PC-3 (cell line): ENCODE results near the gene HRH1. TPM values are rescaled to one million over a fixed set of nuclear protein-coding genes. Genes with fewer than 3 reads are reported as not detected.

Experiments
- ATAC-seq: fragments of 200-7000 bp; cut with Tn5 transposase; 2 replicates; pipeline ENCODE4 v1.9.1; 2020; ENCODE audit warnings: mild to moderate bottlenecking, moderate library complexity
- BruUV-seq: library from RNA; stranded (reverse); fragments of 400-500 nt; replicated peaks from 2 replicates; lab custom pipeline; 2021; lab: Mats Ljungman, UMichigan
- CTCF ChIA-PET: fragments of 300-600 bp; sonication (Branson Sonifier 250); formaldehyde crosslinking; loops from one replicate; lab custom pipeline; 2022; ENCODE audit warnings: antibody characterized with exemption; lab: Charles Lee
- POLR2A ChIA-PET: fragments of 300-600 bp; sonication (Branson Sonifier 250); formaldehyde crosslinking; loops from one replicate; lab custom pipeline; 2022; ENCODE audit warnings: antibody characterized with exemption; ENCODE audit not compliant: unreplicated experiment; lab: Charles Lee
- DNase-seq: peaks from one replicate; pipeline ENCODE4 v3.0.0-alpha.2; 2015
- H2AFZ ChIP-seq: fragments of 300-600 bp; sonication (generic); 2 replicates; pipeline ENCODE4 v1.6.0; 2016; ENCODE audit warnings: antibody characterized with exemption, low read length
- H3F3A ChIP-seq: fragments of 300-600 bp; sonication (generic); one replicate; pipeline ENCODE4 v1.6.0; 2017; ENCODE audit warnings: antibody characterized with exemption, low read length, control low read depth, mild to moderate bottlenecking; ENCODE audit not compliant: unreplicated experiment
- H3K27ac ChIP-seq: fragments of 300-600 bp; sonication (generic); 2 replicates; pipeline ENCODE4 v1.5.1; 2016; ENCODE audit warnings: mild to moderate bottlenecking, low read length
- H3K27me3 ChIP-seq: fragments of 300-600 bp; sonication (generic); 2 replicates; pipeline ENCODE4 v1.6.1; 2016; ENCODE audit warnings: low read length, mixed read lengths
- H3K36me3 ChIP-seq: fragments of 300-600 bp; sonication (generic); 2 replicates; pipeline ENCODE4 v1.6.1; 2016; ENCODE audit warnings: low read depth, mixed run types, low read length, mixed read lengths
- H3K4me1 ChIP-seq: fragments of 300-600 bp; sonication (generic); 2 replicates; pipeline ENCODE4 v1.5.1; 2016; ENCODE audit warnings: low read length; ENCODE audit not compliant: insufficient read depth
- H3K4me2 ChIP-seq: fragments of 300-600 bp; sonication (generic); 2 replicates; pipeline ENCODE4 v1.6.0; 2016; ENCODE audit warnings: low read length
- H3K4me3 ChIP-seq: fragments of 300-600 bp; sonication (generic); 2 replicates; pipeline ENCODE4 v1.5.1; 2016; ENCODE audit warnings: mild to moderate bottlenecking, low read length, mixed read lengths
- H3K79me2 ChIP-seq: fragments of 300-600 bp; sonication (generic); 2 replicates; pipeline ENCODE4 v1.6.1; 2017; ENCODE audit warnings: low read length, mixed read lengths
- H3K9ac ChIP-seq: fragments of 300-600 bp; sonication (generic); 2 replicates; pipeline ENCODE4 v1.6.0; 2016; ENCODE audit warnings: mild to moderate bottlenecking, low read length
- H3K9me2 ChIP-seq: fragments of 300-600 bp; sonication (generic); replicated peaks from 2 replicates; pipeline ENCODE4 v1.6.1; 2016; ENCODE audit warnings: mixed run types, low read length, mixed read lengths
- H3K9me3 ChIP-seq: fragments of 300-600 bp; sonication (generic); 2 replicates; pipeline ENCODE4 v1.6.1; 2016; ENCODE audit warnings: low read length, mixed read lengths
- H4K20me1 ChIP-seq: fragments of 300-600 bp; sonication (generic); 2 replicates; pipeline ENCODE4 v1.6.1; 2016; ENCODE audit warnings: low read length, mixed read lengths
- EZH2 ChIP-seq: fragments of 300-600 bp; sonication (generic); IDR thresholded peaks from one replicate; pipeline ENCODE4 v1.6.1; 2017; ENCODE audit warnings: antibody characterized with exemption, mild to moderate bottlenecking, low read length; ENCODE audit not compliant: unreplicated experiment
- EZH2phosphoT487 ChIP-seq: fragments of 300-600 bp; sonication (generic); IDR thresholded peaks from 2 replicates; pipeline ENCODE4 v1.6.1; 2018; ENCODE audit warnings: mild to moderate bottlenecking, antibody characterized with exemption, low read length, borderline replicate concordance
- intact Hi-C: fragments of 100-400 bp; cut with micrococcal nuclease; formaldehyde crosslinking; loops from 2 replicates; pipeline ENCODE4 v1.9.0; 2023
- total RNA-seq: library from RNA; depleted of rRNA; stranded (reverse); fragments of >200 nt; gene quantifications from 2 replicates; pipeline ENCODE4 v1.2.3, GENCODE V29; 2014
- TF ChIP-seq, protein P1 (sequence below): fragments of 300-600 bp; sonication (generic); conservative IDR thresholded peaks from 2 replicates; pipeline ENCODE4 v1.5.1; 2017; ENCODE audit warnings: antibody characterized with exemption, low read depth, mild to moderate bottlenecking, low read length

Gene HRH1
- total RNA-seq, 1 experiment from 2014 or later = 5.9 TPM

DNA sequence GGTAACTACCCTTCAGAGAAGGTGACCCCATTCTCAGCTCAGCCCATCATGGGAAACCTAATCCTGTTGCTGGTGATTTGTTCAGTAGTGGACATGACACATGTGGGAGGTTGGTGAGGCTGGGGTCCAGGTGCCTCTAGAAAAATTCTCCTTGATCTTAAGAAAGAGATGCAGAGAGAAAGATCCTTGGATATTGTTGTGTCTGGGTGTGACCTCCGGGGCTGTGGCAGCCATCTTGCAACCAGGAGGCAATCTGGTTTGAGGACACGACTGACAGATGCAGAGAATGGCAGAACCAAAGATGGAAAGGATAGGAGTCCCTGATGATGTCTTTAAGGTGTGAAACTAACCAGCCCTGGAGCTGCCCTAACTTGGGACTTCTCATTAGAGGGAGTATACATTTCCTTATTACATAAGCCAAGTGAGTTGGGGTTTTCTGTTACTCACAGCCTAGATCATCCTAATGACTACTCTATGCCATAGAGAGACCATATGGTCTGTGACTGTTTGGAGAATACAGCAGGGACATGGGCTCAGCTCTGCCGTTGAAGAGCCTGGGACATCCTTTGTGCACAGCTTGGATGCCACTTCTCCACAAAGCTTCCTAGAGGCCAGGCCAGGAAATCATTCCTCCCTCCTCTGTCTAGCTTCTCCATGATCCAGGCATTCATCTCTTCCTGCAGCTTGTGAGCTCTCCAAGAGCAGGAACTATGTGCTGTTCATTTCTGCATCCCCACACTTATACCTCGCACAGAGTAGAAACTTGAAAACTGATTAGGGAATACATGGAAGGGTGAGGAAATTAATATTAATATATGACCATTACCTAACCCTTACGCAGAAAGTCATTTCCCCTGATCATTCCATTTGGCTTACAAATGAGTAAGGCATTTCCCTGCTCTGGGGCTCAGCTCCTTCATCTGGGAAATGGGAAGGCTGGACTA lies 45.9 kb downstream of the HRH1 start:
- Histone ChIP-seq H3K4me2 (no peak overlapping the region), H3K79me2 (no peaks in the 10 kb centered on the region), H3K36me3 (no peaks in the 10 kb centered on the region), H3K9ac (no peak overlapping the region), H3F3A (no peaks in the 10 kb centered on the region), H3K4me1 (peaks cover 45% of the 10 kb centered on the region), H3K9me3 (no peaks in the 10 kb centered on the region), H3K27me3 (no peaks in the 10 kb centered on the region), H3K9me2 (no peaks in the 10 kb centered on the region), H3K4me3 (no peak overlapping the region), H4K20me1 (no peaks in the 10 kb centered on the region), H3K27ac (no peak overlapping the region), H2AFZ (no peak overlapping the region)
- ATAC-seq = no peak
- CTCF ChIA-PET = no interaction called here
- intact Hi-C loops = loop anchor here (2.0 kb wide), 1 partner anchor 15 kb away; no protein-coding TSS in a partner anchor
- DNase-seq = peak; percentile 20
- TF ChIP-seq, protein P1, sequence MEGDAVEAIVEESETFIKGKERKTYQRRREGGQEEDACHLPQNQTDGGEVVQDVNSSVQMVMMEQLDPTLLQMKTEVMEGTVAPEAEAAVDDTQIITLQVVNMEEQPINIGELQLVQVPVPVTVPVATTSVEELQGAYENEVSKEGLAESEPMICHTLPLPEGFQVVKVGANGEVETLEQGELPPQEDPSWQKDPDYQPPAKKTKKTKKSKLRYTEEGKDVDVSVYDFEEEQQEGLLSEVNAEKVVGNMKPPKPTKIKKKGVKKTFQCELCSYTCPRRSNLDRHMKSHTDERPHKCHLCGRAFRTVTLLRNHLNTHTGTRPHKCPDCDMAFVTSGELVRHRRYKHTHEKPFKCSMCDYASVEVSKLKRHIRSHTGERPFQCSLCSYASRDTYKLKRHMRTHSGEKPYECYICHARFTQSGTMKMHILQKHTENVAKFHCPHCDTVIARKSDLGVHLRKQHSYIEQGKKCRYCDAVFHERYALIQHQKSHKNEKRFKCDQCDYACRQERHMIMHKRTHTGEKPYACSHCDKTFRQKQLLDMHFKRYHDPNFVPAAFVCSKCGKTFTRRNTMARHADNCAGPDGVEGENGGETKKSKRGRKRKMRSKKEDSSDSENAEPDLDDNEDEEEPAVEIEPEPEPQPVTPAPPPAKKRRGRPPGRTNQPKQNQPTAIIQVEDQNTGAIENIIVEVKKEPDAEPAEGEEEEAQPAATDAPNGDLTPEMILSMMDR = no peak
- TF ChIP-seq EZH2 (no peak), EZH2phosphoT487 (no peak)
- no TSS peak for BruUV-seq
- POLR2A ChIA-PET = interaction anchor here (1.1 kb wide), 1 partner anchor 73 kb away, joined by 5 read pairs; no protein-coding TSS in a partner anchor

DNA sequence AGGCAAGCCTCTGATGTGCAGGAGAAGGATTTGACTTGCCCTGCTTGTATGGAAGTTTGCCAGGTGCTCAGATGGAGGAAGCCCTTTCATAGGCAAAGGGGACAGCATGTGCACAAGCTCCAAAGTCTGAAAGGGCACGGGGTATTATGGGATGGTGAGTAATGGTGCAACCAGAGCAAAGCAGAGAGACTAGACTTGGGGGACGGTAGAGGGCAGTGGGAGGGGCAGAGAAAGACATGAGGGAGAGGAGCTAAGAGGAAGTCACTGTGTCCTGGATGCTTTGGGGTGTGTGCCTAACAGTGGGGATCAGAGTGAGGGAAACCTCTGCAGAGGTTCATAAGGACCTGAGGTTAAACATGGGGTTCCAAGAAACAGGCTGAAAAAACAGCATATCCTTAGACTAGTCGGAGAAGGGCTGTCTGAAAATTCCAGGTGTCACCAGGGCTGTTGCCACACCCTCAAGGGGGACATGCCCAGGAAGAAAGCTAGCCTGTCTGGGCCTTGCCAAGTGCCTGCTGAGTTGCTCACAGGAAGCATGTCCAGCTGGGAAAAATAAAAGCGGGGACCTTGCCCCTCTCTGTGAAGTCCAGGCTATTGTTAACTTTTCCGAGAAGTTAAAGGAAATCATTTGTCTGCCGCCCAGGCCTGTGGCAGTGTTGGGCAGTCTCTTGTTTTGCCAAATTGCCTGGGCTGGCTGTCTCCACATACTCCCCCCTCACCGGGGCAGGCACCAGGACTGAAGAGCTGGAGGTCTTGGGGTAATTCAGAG lies 47.1 kb downstream of the HRH1 start:
- no peaks in the 10 kb centered on the region for H4K20me1 ChIP-seq
- no peak overlapping the region for H3K4me3 ChIP-seq
- peak overlapping the region; percentile 51 for H3K4me2 ChIP-seq
- H3K27ac ChIP-seq = peak overlapping the region; percentile 55
- intact Hi-C loops = loop anchor here (2.0 kb wide), 1 partner anchor 17 kb away; no protein-coding TSS in a partner anchor
- CTCF ChIA-PET = interaction anchor here (0.9 kb wide), 1 partner anchor 61 kb away, joined by 3 read pairs; no protein-coding TSS in a partner anchor
- no peaks in the 10 kb centered on the region for H3K9me3 ChIP-seq
- POLR2A ChIA-PET = interaction anchor here (0.5 to 1.1 kb wide), 2 partner anchors 70 to 71 kb away, joined by 3 to 5 read pairs; partner anchors contain the start of gene ATG7
- TF ChIP-seq, protein P1 = no peak
- no peak for TF ChIP-seq EZH2
- TF ChIP-seq EZH2phosphoT487 = no peak
- peak overlapping the region; percentile 45; the same call in 1 of the 2 replicates for H2AFZ ChIP-seq
- peaks cover 33% of the 10 kb centered on the region for H3K4me1 ChIP-seq
- DNase-seq = peak; percentile 81
- no TSS peak for BruUV-seq
- peak; percentile 81 for ATAC-seq
- H3K79me2 ChIP-seq = no peaks in the 10 kb centered on the region
- H3K9ac ChIP-seq = no peak overlapping the region
- H3K27me3 ChIP-seq = no peaks in the 10 kb centered on the region
- no peaks in the 10 kb centered on the region for H3K9me2 ChIP-seq
- H3K36me3 ChIP-seq = no peaks in the 10 kb centered on the region
- no peaks in the 10 kb centered on the region for H3F3A ChIP-seq
